PFSK-1 (cell line): Measurements from ENCODE around the gene RAB13. TPM values are rescaled to one million over a fixed set of nuclear protein-coding genes. Genes with fewer than 3 reads are reported as not detected.
A peak's percentile ranks its signal among the peaks of the same experiment; 100 is the strongest.

Source experiments
- FOXP2 ChIP-seq: optimal IDR thresholded peaks from 2 replicates; pipeline ENCODE3; 2011; ENCODE audit warnings: borderline replicate concordance, control low read depth, inconsistent platforms; ENCODE audit not compliant: insufficient read depth; ENCODE audit errors: extremely low read length, extremely low read depth
- POLR2AphosphoS5 ChIP-seq: IDR thresholded peaks from 2 replicates; pipeline ENCODE4 v1.6.1; 2012; ENCODE audit warnings: low read depth, mild to moderate bottlenecking, control low read depth, low read length, moderate library complexity
- REST ChIP-seq, 2 experiments: IDR thresholded peaks; 2 replicates each; pipeline versions ENCODE4 v1.6.1 to v1.8.0; 2011 to 2012; ENCODE audit warnings: low read depth in 2 of 2, low read length in 2 of 2, control low read depth in 1 of 2, inconsistent platforms in 1 of 2, mild to moderate bottlenecking in 1 of 2, moderate library complexity in 1 of 2; ENCODE audit not compliant: insufficient read depth in 1 of 2
- SIN3A ChIP-seq: IDR thresholded peaks from 2 replicates; pipeline ENCODE4 v1.6.1; 2012; ENCODE audit warnings: mild to moderate bottlenecking, low read length, moderate library complexity, borderline replicate concordance; ENCODE audit not compliant: insufficient read depth
- TAF1 ChIP-seq: IDR thresholded peaks from 2 replicates; pipeline ENCODE4 v1.6.1; 2012; ENCODE audit warnings: low read length, control low read depth, borderline replicate concordance; ENCODE audit not compliant: insufficient read depth
- polyA plus RNA-seq: library from polyadenylated mRNA; unstranded; fragments of >200 nt; gene quantifications from one replicate; pipeline ENCODE4 v1.2.1, GENCODE V29; 2012; ENCODE audit warnings: low read depth, missing spikeins; ENCODE audit not compliant: insufficient read length

RAB13 gene
- polyA plus RNA-seq = 85.5 TPM

GRCh38 chr1:153985941-153986761 lies at the start of gene RAB13:
TSS of gene RAB13 (minus strand) at chr1:153986339. CDS start at chr1:153986236, 103 bp downstream.
- no peak for TF ChIP-seq FOXP2
- peak; percentile 70 for TF ChIP-seq POLR2AphosphoS5
- peak; percentile 43; the same call in 1 of the 2 replicates for TF ChIP-seq TAF1
- peak; percentile 47; the same call in 1 of the 2 replicates for TF ChIP-seq SIN3A

GRCh38 chr1:154019940-154020339 lies 33.8 kb upstream of the RAB13 start:
- no peak for TF ChIP-seq POLR2AphosphoS5
- no peak for TF ChIP-seq TAF1
- no peak for TF ChIP-seq FOXP2

GRCh38 chr1:154019269-154019668 lies 33.1 kb upstream of the RAB13 start:
- TF ChIP-seq POLR2AphosphoS5 (no peak), REST (IDR thresholded peaks at IDR 0.05; ENCODE audit: insufficient read depth in 1 of 2, low read depth in 2 of 2, low read length in 2 of 2) (no peak), FOXP2 (no peak), SIN3A (no peak), TAF1 (no peak)

GRCh38 chr1:154014154-154014907 lies 28.2 kb upstream of the RAB13 start:
- TF ChIP-seq FOXP2 = no peak
- no peak for TF ChIP-seq REST (IDR thresholded peaks at IDR 0.05; ENCODE audit: insufficient read depth in 1 of 2, low read depth in 2 of 2, low read length in 2 of 2)
- TF ChIP-seq SIN3A = no peak

DNA sequence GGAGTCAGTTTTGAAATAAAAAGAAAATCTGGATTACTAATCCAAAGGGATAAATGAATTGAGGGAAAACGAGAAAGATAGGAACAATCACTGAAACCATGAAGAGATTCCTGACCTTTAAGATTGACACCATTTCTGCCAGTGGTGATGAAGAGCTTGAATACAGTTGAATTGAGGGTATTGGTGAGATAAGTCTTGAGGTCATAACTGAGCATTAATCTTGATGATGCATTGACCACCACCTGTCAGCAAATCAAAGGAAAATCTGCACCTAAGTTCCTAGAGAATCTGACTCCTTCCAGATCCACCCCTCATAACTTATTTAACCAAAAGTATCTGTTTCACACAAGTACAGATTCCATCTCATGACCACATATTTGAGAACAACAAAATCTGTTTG lies 26.0 kb upstream of the RAB13 start:
- no peak for TF ChIP-seq POLR2AphosphoS5
- TF ChIP-seq REST (IDR thresholded peaks at IDR 0.05; ENCODE audit: insufficient read depth in 1 of 2, low read depth in 2 of 2, low read length in 2 of 2) = no peak
- no peak for TF ChIP-seq FOXP2
- no peak for TF ChIP-seq TAF1
- TF ChIP-seq SIN3A = no peak
